ENCODE measurements around the gene FHIT.

The FHIT gene

DNA sequence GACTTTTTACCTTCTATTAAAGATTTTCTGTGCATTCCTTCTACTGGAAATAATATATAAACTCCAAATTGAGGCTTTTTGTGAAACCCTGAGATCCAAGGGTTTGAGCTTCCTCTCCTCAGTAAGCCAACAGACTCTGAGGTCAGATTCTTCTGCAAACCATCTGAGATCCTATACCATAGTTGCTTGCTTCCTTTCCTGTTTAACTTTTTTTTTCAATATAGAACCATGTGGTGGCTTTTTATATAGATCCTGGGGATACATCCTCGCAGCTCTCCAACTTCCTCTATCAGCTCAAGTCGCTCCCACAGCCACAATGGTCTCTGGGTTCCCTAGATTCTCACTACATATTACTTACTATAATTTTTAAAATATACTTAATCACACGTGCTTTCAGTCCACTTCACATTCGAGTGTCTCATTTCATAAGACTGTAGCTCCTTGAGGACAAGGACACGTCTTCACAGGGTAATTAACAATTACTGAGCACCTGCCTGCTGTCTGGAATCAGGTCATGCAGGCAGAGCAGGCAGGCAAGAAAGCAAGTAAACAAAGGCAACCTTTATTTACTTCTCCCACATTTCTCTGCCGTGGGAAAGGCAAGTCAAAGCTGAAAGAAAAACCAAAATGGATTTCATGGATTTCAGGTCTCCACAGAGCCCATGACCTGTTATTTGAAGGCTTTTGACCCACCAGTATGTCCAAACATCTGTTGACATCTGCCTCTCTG, 941.5 kb downstream of the FHIT start:
- DNase-seq: no peak

GRCh38 chr3:60308808-60309207, 942.4 kb downstream of the FHIT start:
- no peak for DNase-seq

DNA sequence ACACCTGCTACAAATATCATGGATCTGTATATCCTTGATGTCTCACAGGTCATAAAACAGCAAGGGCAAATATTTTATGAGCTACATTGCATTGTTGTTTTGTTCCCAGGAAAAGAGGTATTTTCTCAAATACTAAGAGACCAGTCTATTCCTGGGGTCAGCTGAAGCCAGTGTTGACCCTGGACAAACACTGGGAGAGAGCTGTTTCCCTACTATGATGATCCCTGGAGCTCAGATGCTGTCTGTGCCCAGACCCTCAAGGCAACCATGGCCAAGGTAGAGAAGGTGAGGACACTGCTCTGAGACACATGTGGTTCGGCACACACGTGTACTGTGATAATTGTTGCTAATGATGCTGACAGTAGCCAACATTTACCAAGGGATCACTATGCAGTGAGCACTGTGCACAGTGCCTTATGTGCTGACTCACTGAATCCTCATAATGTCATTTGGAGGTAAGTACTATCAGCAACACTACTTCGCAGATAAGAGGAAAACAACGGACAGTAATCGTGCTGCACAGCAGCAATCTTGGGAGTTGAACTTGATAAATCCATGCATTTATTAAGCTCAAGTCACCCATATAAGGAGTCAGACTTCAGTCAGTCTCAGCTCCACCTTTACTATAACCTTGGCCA, 943.6 kb downstream of the FHIT start:
- DNase-seq: no peak

DNA sequence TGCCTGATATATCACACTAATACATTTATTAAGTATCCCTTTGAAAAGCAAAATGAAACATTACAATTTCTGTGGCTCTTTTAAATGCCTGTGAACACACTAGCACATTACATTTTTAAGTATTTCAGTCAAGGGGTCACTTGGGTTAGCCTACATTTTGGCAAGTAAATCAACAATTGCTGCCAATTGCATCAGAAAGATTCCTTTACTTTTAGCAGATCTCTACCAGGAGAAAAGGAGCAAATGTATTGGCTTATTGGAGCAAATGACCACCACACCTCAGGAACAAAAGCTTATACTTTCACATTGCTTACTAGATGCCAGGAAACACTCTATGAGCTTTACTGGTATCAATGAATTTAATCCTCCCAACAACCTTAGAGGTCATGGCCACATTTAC, 947.1 kb downstream of the FHIT start:
- no peak for DNase-seq

- DNase-seq: no peak
These were observed 948.1 kb downstream of the FHIT start for GRCh38 chr3:60303160-60303559.

- no peak for DNase-seq
These were observed 950.1 kb downstream of the FHIT start for GRCh38 chr3:60301142-60301541.

- no peak for DNase-seq
These were observed 953.1 kb downstream of the FHIT start for GRCh38 chr3:60298141-60298540.

GRCh38 chr3:60294181-60294580, 957.1 kb downstream of the FHIT start:
- DNase-seq: no peak

DNA sequence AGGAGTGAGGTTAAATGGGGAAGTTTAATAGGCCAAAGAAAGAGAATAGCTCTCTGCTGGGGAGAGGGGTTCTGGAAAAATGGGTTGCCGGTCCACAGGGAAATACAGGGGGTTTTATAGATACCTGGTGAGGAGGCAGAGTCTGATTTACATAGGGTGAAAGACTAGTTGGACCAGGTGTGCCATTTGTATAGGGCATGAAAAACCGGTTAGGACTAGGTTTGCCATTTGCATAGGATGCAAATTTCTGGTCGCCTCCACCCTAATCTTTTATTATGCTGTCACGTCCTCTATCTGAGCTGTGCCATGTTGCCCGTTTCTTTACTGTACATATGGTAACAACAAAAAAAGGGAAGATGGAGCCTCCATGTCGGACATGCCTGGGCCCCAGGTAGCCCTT, 960.1 kb downstream of the FHIT start:
- DNase-seq: no peak

GRCh38 chr3:60290122-60290492, 961.1 kb downstream of the FHIT start:
- DNase-seq: no peak

- DNase-seq: no peak
These were observed 961.7 kb downstream of the FHIT start for GRCh38 chr3:60289341-60290121.

DNA sequence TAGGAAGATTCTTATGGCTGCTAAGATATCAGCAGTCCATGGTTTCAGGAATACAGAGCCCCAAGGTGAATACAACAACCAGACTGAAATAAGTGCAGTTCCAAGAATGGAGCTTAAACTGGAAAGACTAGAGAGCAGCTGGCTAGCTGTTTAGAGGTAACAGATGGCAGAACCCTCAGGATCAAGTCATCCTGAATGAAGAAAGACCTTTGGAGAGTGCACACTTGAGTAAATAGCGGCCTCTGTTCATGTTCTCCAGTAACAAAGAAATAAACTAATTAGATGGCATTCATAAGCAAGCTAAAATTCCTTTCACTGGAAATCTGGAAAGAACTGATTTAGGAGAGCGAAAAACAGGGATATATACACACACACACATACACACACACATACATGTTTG, 968.4 kb downstream of the FHIT start:
- DNase-seq: no peak

- DNase-seq: no peak
These were observed 969.3 kb downstream of the FHIT start for GRCh38 chr3:60281970-60282369.

GRCh38 chr3:60277361-60277800, 973.9 kb downstream of the FHIT start:
- DNase-seq: no peak

- no peak for DNase-seq
These were observed 974.6 kb downstream of the FHIT start for GRCh38 chr3:60276615-60277014.

- DNase-seq: no peak
These were observed 976.6 kb downstream of the FHIT start for GRCh38 chr3:60274646-60275045.

- DNase-seq: no peak
These were observed 977.2 kb downstream of the FHIT start for GRCh38 chr3:60274098-60274497.

GRCh38 chr3:60269829-60270266, 981.4 kb downstream of the FHIT start:
- no peak for DNase-seq

- DNase-seq: no peak
These were observed 981.9 kb downstream of the FHIT start for GRCh38 chr3:60269377-60269776.

DNA sequence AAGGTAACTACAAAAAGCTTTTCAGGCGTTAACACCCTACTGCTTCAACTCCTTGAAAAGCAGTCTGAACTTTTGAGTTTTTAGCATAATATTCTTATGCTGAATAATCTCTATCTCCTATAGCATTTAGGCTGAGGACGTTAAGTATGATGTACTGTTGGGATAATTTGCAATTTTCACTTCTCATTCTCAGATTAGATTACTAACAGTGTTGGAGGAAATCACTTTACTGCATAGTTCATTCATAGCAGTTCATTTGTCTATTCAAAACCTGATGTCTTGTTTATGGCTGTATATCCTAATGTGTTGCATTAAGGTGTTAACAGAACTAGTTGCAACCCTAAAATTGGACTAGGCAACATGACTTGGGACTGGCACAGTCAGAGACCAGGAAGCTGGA, 983.1 kb downstream of the FHIT start:
- no peak for DNase-seq

DNA sequence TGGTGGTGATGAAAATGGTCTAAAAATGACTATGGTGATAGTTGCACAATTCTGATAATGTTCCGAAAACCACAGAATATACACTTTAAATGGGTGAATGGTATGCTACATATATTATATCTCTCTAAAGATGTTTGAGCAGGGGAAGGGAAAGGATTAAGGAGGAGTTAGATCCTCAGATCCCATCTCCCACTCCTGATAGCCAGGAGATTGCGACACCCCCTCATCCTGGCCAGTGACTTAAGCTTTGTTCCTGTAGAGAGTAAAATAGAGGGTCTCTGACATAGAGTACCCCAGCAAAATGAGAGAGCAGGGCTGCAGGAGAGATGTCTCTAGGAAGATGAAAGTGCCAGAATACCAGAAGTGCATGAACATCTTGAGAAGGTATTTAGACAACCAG, 984.8 kb downstream of the FHIT start:
- no peak for DNase-seq

GRCh38 chr3:60263191-60263590, 988.1 kb downstream of the FHIT start:
- DNase-seq: no peak

DNA sequence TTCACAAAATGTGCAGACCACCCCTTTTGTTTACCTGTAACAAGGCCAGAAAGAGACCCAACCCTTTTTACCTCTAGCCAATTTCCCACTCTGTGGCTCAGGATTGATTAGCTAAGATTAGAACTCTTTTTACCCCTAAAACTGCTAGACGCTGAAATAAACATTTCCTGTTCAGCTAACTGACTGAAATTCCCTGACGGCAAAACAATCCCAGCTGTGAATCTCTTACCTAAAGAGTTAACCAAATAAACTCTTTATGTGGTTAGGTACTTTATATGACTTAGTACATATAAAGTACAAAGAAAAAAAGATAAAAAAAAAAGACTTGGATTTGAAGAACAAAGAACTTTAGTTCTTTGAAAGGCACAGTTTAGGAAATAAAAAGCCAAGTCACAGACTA, 988.7 kb downstream of the FHIT start:
- no peak for DNase-seq

DNA sequence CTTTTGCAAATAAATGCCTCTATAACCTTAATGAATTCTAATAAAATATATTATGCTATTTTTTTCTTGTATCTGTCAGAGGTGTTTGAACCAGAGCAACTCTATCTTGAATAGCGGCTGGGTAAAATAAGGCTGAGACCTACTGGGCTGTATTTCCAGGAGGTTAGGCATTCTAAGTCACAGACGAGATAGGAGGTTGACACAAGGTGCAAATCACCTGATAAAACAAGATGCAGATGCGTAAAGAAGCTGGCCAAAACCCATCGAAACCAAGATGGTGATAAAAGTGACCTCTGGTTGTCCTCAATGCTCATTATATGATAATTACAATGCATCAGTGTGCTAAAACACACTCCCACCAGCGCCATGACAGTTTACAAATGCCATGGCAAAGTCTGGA, 990.7 kb downstream of the FHIT start:
- no peak for DNase-seq
